GM12878 (cell line): ENCODE data around the gene NTM. TPM values are rescaled to one million over a fixed set of nuclear protein-coding genes. Genes with fewer than 3 reads are reported as not detected.

Experiments used
- ATAC-seq: fragments of 200-7000 bp; cut with Tn5 transposase; 3 replicates; pipeline ENCODE4 v1.9.1; 2020; ENCODE audit warnings: mild to moderate bottlenecking, moderate library complexity
- BruUV-seq: library from RNA; stranded (reverse); fragments of 400-500 nt; replicated peaks from 2 replicates; lab custom pipeline; 2021; lab: Mats Ljungman, UMichigan
- CTCF ChIA-PET: fragments of 300-600 bp; sonication (Branson Sonifier 250); formaldehyde crosslinking; extraction: SDS; loops from one replicate; lab custom pipeline; 2021; ENCODE audit warnings: inconsistent platforms; lab: Yijun Ruan, JAX
- POLR2A ChIA-PET: fragments of 350-600 bp; formaldehyde crosslinking; extraction: SDS; loops from one replicate; lab custom pipeline; 2021; ENCODE audit warnings: inconsistent platforms; lab: Charles Lee
- RAD21 ChIA-PET: fragments of 300-600 bp; sonication (Branson Sonifier 250); formaldehyde crosslinking; loops from one replicate; lab custom pipeline; 2023; ENCODE audit warnings: antibody characterized with exemption; ENCODE audit not compliant: unreplicated experiment; lab: Charles Lee
- SMC1A ChIA-PET: fragments of 300-600 bp; sonication (Branson Sonifier 250); formaldehyde crosslinking; loops from one replicate; lab custom pipeline; 2023; ENCODE audit not compliant: unreplicated experiment, uncharacterized antibody; lab: Charles Lee
- DNase-seq: peaks from one replicate; pipeline ENCODE4 v3.0.0-alpha.2; 2011; ENCODE audit warnings: low read depth, low spot score
- FAIRE-seq: peaks from 3 replicates; lab custom pipeline; 2011; peaks lifted over from hg19 to GRCh38; lab: Jason Lieb, UNC
- H2AFZ ChIP-seq: 2 replicates; pipeline ENCODE4 v1.6.0; 2011; ENCODE audit warnings: low read depth, low read length, control low read depth; ENCODE audit not compliant: control insufficient read depth
- H3K27ac ChIP-seq: 2 replicates; pipeline ENCODE4 v1.5.1; 2011; ENCODE audit warnings: control low read depth; ENCODE audit not compliant: control insufficient read depth, insufficient read depth
- H3K27me3 ChIP-seq, 2 experiments: replicated peaks in 1 of 2; 2 replicates each; pipeline versions ENCODE4 v1.6.0 to v1.6.1; 2011; ENCODE audit warnings: low read length in 1 of 2; ENCODE audit not compliant: control insufficient read depth in 2 of 2, insufficient read depth in 2 of 2
- H3K36me3 ChIP-seq, 2 experiments: 2 replicates each; pipeline ENCODE4 v1.5.1; 2011; ENCODE audit warnings: low read length in 1 of 2; ENCODE audit not compliant: control insufficient read depth in 2 of 2, insufficient read depth in 2 of 2
- H3K4me1 ChIP-seq: 2 replicates; pipeline ENCODE4 v1.6.1; 2011; ENCODE audit warnings: mild to moderate bottlenecking, low read length, moderate library complexity, mixed read lengths; ENCODE audit not compliant: control insufficient read depth, insufficient read depth
- H3K4me2 ChIP-seq: 2 replicates; pipeline ENCODE4 v1.6.0; 2011; ENCODE audit warnings: control low read depth; ENCODE audit not compliant: control insufficient read depth, insufficient read depth
- H3K4me3 ChIP-seq: fragments of 200-600 bp; sonication (generic); 2 replicates; pipeline ENCODE4 v1.5.1; 2016
- H3K79me2 ChIP-seq: 2 replicates; pipeline ENCODE4 v1.6.0; 2011; ENCODE audit warnings: low read length; ENCODE audit not compliant: control insufficient read depth, insufficient read depth
- H3K9ac ChIP-seq: 2 replicates; pipeline ENCODE4 v1.8.0; 2011; ENCODE audit warnings: low read length, control low read depth, mixed read lengths; ENCODE audit not compliant: control insufficient read depth, insufficient read depth
- H3K9me3 ChIP-seq: replicated peaks from 3 replicates; pipeline ENCODE4 v1.5.1; 2011; ENCODE audit warnings: mild to moderate bottlenecking, low read length; ENCODE audit not compliant: control insufficient read depth, insufficient read depth
- H4K20me1 ChIP-seq: 2 replicates; pipeline ENCODE4 v1.6.0; 2011; ENCODE audit not compliant: control insufficient read depth, insufficient read depth
- BCLAF1 ChIP-seq: fragments of 450-650 bp; IDR thresholded peaks from 2 replicates; pipeline ENCODE4 v1.6.1; 2017; ENCODE audit warnings: antibody characterized with exemption, mild to moderate bottlenecking, moderate library complexity
- BMI1 ChIP-seq: fragments of 450-650 bp; IDR thresholded peaks from 2 replicates; pipeline ENCODE4 v1.6.1; 2016; ENCODE audit warnings: mild to moderate bottlenecking, moderate library complexity, borderline replicate concordance
- CHD4 ChIP-seq: fragments of 200-600 bp; sonication (generic); IDR thresholded peaks from 2 replicates; pipeline ENCODE4 v1.6.1; 2016; ENCODE audit warnings: mild to moderate bottlenecking
- CUX1 ChIP-seq: IDR thresholded peaks from 2 replicates; pipeline ENCODE4 v1.6.1; 2012; ENCODE audit warnings: improper control_type of control experiment, low read depth, low read length; ENCODE audit not compliant: insufficient replicate concordance
- EP300 ChIP-seq, 2 experiments: fragments of 150-350 bp in 1 of 2; IDR thresholded peaks; 2 replicates each; pipeline ENCODE4 v1.6.1; 2011 to 2012; ENCODE audit warnings: low read depth in 2 of 2, low read length in 2 of 2, borderline replicate concordance in 1 of 2, improper control_type of control experiment in 1 of 2, inconsistent platforms in 1 of 2; ENCODE audit not compliant: control insufficient read depth in 1 of 2
- FOXM1 ChIP-seq: IDR thresholded peaks from 2 replicates; pipeline ENCODE4 v1.6.1; 2012; ENCODE audit warnings: low read depth, mild to moderate bottlenecking, inconsistent platforms, low read length, moderate library complexity
- HDGF ChIP-seq: fragments of 450-650 bp; IDR thresholded peaks from 2 replicates; pipeline ENCODE4 v1.6.1; 2016; ENCODE audit warnings: antibody characterized with exemption
- IRF4 ChIP-seq: IDR thresholded peaks from 2 replicates; pipeline ENCODE4 v1.6.1; 2011; ENCODE audit warnings: low read depth, low read length
- MTA3 ChIP-seq: IDR thresholded peaks from 2 replicates; pipeline ENCODE4 v1.6.1; 2012; ENCODE audit warnings: low read length, inconsistent platforms, borderline replicate concordance
- MYC ChIP-seq: IDR thresholded peaks from 2 replicates; pipeline ENCODE4 v1.6.1; 2011; ENCODE audit warnings: mild to moderate bottlenecking, low read length, moderate library complexity, inconsistent platforms; ENCODE audit not compliant: insufficient read depth, insufficient replicate concordance, insufficient read length, severe bottlenecking
- NFIC ChIP-seq: IDR thresholded peaks from 2 replicates; pipeline ENCODE4 v1.6.1; 2012; ENCODE audit warnings: low read depth, mild to moderate bottlenecking, inconsistent platforms, low read length, moderate library complexity
- NFYB ChIP-seq: IDR thresholded peaks from 2 replicates; pipeline ENCODE4 v1.6.1; 2011; ENCODE audit warnings: low read depth, mild to moderate bottlenecking, low read length, improper control_type of control experiment, moderate library complexity; ENCODE audit not compliant: insufficient read depth
- POLR2AphosphoS5 ChIP-seq: IDR thresholded peaks from 2 replicates; pipeline ENCODE4 v1.6.1; 2011; ENCODE audit warnings: mild to moderate bottlenecking, low read length, inconsistent platforms
- RAD51 ChIP-seq: fragments of 450-650 bp; IDR thresholded peaks from 2 replicates; pipeline ENCODE4 v1.6.1; 2016; ENCODE audit warnings: moderate library complexity, mild to moderate bottlenecking, inconsistent platforms
- ZBED1 ChIP-seq: IDR thresholded peaks from 2 replicates; pipeline ENCODE4 v1.6.1; 2016; ENCODE audit warnings: borderline replicate concordance
- WGBS: methylation state at CpG from one replicate; pipeline ENCODE4 v1.1.6; 2016; ENCODE audit warnings: low lambda C conversion rate; ENCODE audit not compliant: insufficient replicate concordance, insufficient coverage; ENCODE audit errors: missing lambda C conversion rate; 5-methylcytosine and 5-hydroxymethylcytosine counted together
- in situ Hi-C: fragments of 300-500 bp; cut with MboI; formaldehyde crosslinking; loops from 9 replicates; pipeline ENCODE4 v1.14.3; 2018; ENCODE audit warnings: mixed read lengths
- intact Hi-C: fragments of 100-400 bp; cut with micrococcal nuclease; formaldehyde crosslinking; loops from one replicate; pipeline ENCODE4 v1.14.2; 2022; ENCODE audit not compliant: unreplicated experiment
- polyA plus RNA-seq, 11 experiments: library from polyadenylated mRNA; depleted of rRNA in 4 of 11; unstranded in 6 of 11; stranded (reverse) in 5 of 11; fragments of >200 nt; fragmentation: Nextera tagmentation in 4 of 11; fragmentation: Illumina TruSeq in 1 of 11; extraction: Ambion mirVana in 4 of 11; extraction: Trizol in 1 of 11; gene quantifications; 1 replicate in 1 of 11; 2 replicates in 10 of 11; pipeline versions ENCODE4 v1.2.1 to v1.2.3, GENCODE V29; 2011 to 2016; ENCODE audit warnings: inconsistent platforms in 2 of 11, missing spikeins in 2 of 11, low read depth in 1 of 11
- total RNA-seq, 4 experiments: library from RNA; depleted of rRNA in 3 of 4; stranded (reverse); fragments of >200 nt in 3 of 4; fragmentation: Illumina TruSeq in 1 of 4; extraction: Trizol in 1 of 4; gene quantifications; 2 replicates each; pipeline versions ENCODE4 v1.2.1 to v1.2.3, GENCODE V29; 2013 to 2021
- TF ChIP-seq, protein P1 (sequence below): fragments of 150-350 bp; IDR thresholded peaks from 2 replicates; pipeline ENCODE4 v1.6.1; 2014; ENCODE audit warnings: mild to moderate bottlenecking, low read depth, low read length

The NTM gene
- total and polyA plus RNA-seq, 10 of the 15 experiments (the other 5 are each of a cell fraction or from before 2014, with no cell fraction given): not detected

GRCh38 chr11:132111838-132112237, 741.4 kb downstream of the NTM start:
- DNase-seq (no peak), ATAC-seq (no peak), FAIRE-seq (no peak)
- BruUV-seq: no TSS peak
- no peaks in the 10 kb centered on the region for H3K27me3 ChIP-seq
- no peaks in the 10 kb centered on the region for H3K9me3 ChIP-seq
- no peaks in the 10 kb centered on the region for H3K36me3 ChIP-seq
- H2AFZ ChIP-seq: no peak overlapping the region
- H4K20me1 ChIP-seq: no peaks in the 10 kb centered on the region
- POLR2A ChIA-PET: no interaction called here
- SMC1A ChIA-PET: interaction anchor here (1.0 kb wide), 1 partner anchor 244 kb away, joined by 3 read pairs; no protein-coding TSS in a partner anchor
- RAD21 ChIA-PET: no interaction called here
- H3K27ac ChIP-seq: no peak overlapping the region
- 31% methylated on average over 5 of the region's 5 CpGs for WGBS
- intact Hi-C loops (no loop called here), in situ Hi-C loops (no loop called here)
- no peaks in the 10 kb centered on the region for H3K4me1 ChIP-seq
- no peak overlapping the region for H3K4me2 ChIP-seq
- H3K4me3 ChIP-seq: no peak overlapping the region
- H3K79me2 ChIP-seq: no peaks in the 10 kb centered on the region
- no peak overlapping the region for H3K9ac ChIP-seq
- CTCF ChIA-PET: interaction anchor here (0.7 to 0.9 kb wide), 2 partner anchors 11 to 15 kb away, joined by 3 read pairs; no protein-coding TSS in a partner anchor
- no peak for TF ChIP-seq CUX1
- TF ChIP-seq MYC: no peak
- no peak for TF ChIP-seq IRF4
- TF ChIP-seq EP300 (IDR thresholded peaks at IDR 0.05; ENCODE audit: borderline replicate concordance in 1 of 2, control insufficient read depth in 1 of 2, low read depth in 2 of 2, low read length in 2 of 2): no peak
- no peak for TF ChIP-seq HDGF
- no peak for TF ChIP-seq BCLAF1
- TF ChIP-seq CHD4: no peak
- no peak for TF ChIP-seq POLR2AphosphoS5
- no peak for TF ChIP-seq FOXM1
- TF ChIP-seq NFYB: no peak
- TF ChIP-seq RAD51: no peak
- TF ChIP-seq MTA3: no peak
- TF ChIP-seq ZBED1: no peak
- TF ChIP-seq BMI1: no peak
- TF ChIP-seq, protein P1, sequence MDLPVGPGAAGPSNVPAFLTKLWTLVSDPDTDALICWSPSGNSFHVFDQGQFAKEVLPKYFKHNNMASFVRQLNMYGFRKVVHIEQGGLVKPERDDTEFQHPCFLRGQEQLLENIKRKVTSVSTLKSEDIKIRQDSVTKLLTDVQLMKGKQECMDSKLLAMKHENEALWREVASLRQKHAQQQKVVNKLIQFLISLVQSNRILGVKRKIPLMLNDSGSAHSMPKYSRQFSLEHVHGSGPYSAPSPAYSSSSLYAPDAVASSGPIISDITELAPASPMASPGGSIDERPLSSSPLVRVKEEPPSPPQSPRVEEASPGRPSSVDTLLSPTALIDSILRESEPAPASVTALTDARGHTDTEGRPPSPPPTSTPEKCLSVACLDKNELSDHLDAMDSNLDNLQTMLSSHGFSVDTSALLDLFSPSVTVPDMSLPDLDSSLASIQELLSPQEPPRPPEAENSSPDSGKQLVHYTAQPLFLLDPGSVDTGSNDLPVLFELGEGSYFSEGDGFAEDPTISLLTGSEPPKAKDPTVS: no peak
- no peak for TF ChIP-seq NFIC
